GM18870 (cell line): Measurements from ENCODE around the gene ARL16.
"Not testable (repeated sequence)": the region's sequence is repeated elsewhere in the genome, so short reads cannot be mapped to it uniquely, and the experiment has no call there.

ENCODE experiments used
- ATAC-seq: cut with Tn5 transposase; IDR thresholded peaks from one replicate; pipeline ENCODE4 v1.9.1; 2021; ENCODE audit warnings: moderate library complexity; ENCODE audit not compliant: unreplicated experiment

The ARL16 gene

GRCh38 chr17:81696218-81696941 is 12.8 kb upstream of the ARL16 start:
- ATAC-seq: no peak

- no peak for ATAC-seq
Observed at GRCh38 chr17:81695801-81696200, 12.2 kb upstream of the ARL16 start.

GRCh38 chr17:81695211-81695610 is 11.6 kb upstream of the ARL16 start:
- ATAC-seq: no peak

GRCh38 chr17:81694810-81695209 is 11.2 kb upstream of the ARL16 start:
- no peak for ATAC-seq

GRCh38 chr17:81693509-81694210 is 10.1 kb upstream of the ARL16 start:
- ATAC-seq: no peak

- no peak for ATAC-seq
Observed at GRCh38 chr17:81691608-81692007, 8.0 kb upstream of the ARL16 start.

GRCh38 chr17:81691196-81691595 is 7.6 kb upstream of the ARL16 start:
- ATAC-seq: no peak

- no peak for ATAC-seq
Observed at GRCh38 chr17:81690549-81690948, 7.0 kb upstream of the ARL16 start.

GRCh38 chr17:81690066-81690465 is 6.5 kb upstream of the ARL16 start:
- ATAC-seq: no peak

GRCh38 chr17:81688616-81689015 is 5.0 kb upstream of the ARL16 start:
- no peak for ATAC-seq

- no peak for ATAC-seq
Observed at GRCh38 chr17:81687770-81688541, 4.4 kb upstream of the ARL16 start.

- ATAC-seq: no peak
Observed at GRCh38 chr17:81686614-81687013, 3.0 kb upstream of the ARL16 start.

- no peak for ATAC-seq
Observed at GRCh38 chr17:81685108-81685507, 1.5 kb upstream of the ARL16 start.

GRCh38 chr17:81684442-81684911 is 880 bp upstream of the ARL16 start:
- ATAC-seq: no peak

- ATAC-seq: peak; percentile 3
Observed at GRCh38 chr17:81683208-81683583, 401 bp downstream of the ARL16 start.

- no peak for ATAC-seq
Observed at GRCh38 chr17:81682565-81683207, 911 bp downstream of the ARL16 start.

- no peak for ATAC-seq
Observed at GRCh38 chr17:81681672-81682071, 1.9 kb downstream of the ARL16 start.

- no peak for ATAC-seq
Observed at GRCh38 chr17:81680150-81680549, 3.4 kb downstream of the ARL16 start.

- no peak for ATAC-seq
Observed at GRCh38 chr17:81676906-81677305, 6.7 kb downstream of the ARL16 start.

- ATAC-seq: not testable (repeated sequence)
Observed at GRCh38 chr17:81675515-81676221, 7.9 kb downstream of the ARL16 start.
